Raji (cell line): ENCODE data around the gene HAUS1.

ENCODE experiments used
- POLR2A ChIP-seq: IDR thresholded peaks from 2 replicates; pipeline ENCODE4 v1.6.1; 2011; ENCODE audit warnings: low read depth, low read length, control low read depth; ENCODE audit not compliant: insufficient read depth

HAUS1 gene

GRCh38 chr18:46072959-46073358, 31.2 kb upstream of the HAUS1 start:
- no peak for TF ChIP-seq POLR2A

- TF ChIP-seq POLR2A = no peak
These were observed 30.5 kb upstream of the HAUS1 start for GRCh38 chr18:46073474-46074331.

DNA sequence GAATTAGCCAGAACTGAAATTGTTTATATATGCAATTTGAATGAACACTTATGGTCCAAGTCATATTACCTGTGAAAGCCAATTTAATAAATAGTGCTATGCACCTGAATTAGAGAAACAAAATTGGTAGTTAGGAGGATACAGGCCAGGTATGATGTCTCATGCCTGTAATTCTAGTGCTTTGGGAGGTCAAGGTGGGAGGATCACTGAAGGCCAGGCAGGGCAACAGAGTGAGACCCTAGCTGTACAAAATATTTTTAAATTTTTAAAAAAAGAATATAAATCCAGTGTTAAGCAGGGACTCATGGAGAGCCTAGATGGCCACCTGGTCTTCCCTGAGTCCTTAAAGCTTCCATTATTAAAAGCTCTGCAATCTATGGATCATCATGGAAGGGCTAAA, 24.8 kb upstream of the HAUS1 start:
- no peak for TF ChIP-seq POLR2A

GRCh38 chr18:46080156-46080555, 24.0 kb upstream of the HAUS1 start:
- TF ChIP-seq POLR2A = no peak

GRCh38 chr18:46084431-46084830, 19.8 kb upstream of the HAUS1 start:
- TF ChIP-seq POLR2A = no peak

GRCh38 chr18:46095532-46095931, 8.7 kb upstream of the HAUS1 start:
- no peak for TF ChIP-seq POLR2A

GRCh38 chr18:46096651-46097300, 7.4 kb upstream of the HAUS1 start:
- TF ChIP-seq POLR2A = no peak

- TF ChIP-seq POLR2A = no peak
These were observed 6.8 kb upstream of the HAUS1 start for GRCh38 chr18:46097431-46097800.

DNA sequence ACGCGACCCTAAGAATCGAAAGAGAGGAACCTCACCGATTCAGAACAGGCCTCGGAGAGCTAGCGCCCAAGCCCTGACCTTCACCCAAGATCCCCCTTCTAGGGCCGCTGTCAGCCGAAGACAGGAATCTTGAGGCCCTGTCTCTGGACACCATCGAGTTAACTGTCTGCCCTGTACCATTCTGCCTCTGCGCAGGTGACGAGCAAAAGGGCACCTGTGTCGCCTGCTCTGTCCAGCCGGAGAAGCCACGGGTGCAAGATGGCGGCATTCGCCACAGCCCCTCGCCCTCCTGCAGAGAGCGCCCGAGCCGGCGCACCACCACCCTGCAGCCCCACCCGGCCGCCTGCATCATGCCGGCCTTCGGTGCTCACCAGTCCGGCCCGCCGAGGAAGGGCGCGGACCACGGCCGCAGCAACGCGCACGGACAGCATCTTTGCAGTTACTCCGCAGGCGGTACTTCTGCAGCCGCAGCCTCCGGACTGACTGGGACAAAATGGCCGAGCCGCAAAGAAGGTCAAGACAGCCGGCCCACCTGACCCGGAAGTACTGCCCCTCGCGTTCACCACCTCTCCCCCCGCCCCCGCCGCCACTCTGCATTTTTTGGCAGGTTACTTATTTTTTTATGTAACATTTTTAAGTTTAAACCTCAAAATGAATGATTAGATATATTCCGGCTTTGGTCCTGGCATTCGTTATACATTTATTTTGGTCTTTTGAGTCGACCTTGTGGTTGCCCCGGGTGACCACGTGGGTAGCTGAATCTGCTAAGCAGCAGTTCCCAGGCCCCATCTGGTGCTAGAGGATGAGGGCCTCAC, 6.2 kb upstream of the HAUS1 start, which contains the start of gene ATP5F1A:
ATP5F1A (minus strand) TSS at position 496 of the 815 bp plus-strand sequence; CDS start at position 431, 65 bp downstream.
- TF ChIP-seq POLR2A = peak; percentile 90

DNA sequence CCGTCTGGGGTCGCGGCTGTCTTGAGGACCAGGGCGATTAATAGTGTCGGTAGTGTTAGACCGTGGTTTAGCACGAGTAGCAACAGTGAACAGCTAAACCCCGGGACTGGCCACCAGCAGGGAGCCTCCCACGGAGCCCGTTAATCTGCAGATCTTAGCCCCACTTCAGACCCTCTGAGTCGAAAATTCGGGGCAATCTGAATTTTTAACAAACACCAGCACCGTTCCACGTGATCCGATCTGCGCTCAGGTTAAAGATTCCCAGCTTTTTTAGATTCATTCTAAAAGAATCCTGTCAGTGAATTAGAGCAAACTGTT, 5.6 kb upstream of the HAUS1 start:
- TF ChIP-seq POLR2A = no peak

- TF ChIP-seq POLR2A = no peak
These were observed 4.7 kb upstream of the HAUS1 start for GRCh38 chr18:46099463-46099862.

DNA sequence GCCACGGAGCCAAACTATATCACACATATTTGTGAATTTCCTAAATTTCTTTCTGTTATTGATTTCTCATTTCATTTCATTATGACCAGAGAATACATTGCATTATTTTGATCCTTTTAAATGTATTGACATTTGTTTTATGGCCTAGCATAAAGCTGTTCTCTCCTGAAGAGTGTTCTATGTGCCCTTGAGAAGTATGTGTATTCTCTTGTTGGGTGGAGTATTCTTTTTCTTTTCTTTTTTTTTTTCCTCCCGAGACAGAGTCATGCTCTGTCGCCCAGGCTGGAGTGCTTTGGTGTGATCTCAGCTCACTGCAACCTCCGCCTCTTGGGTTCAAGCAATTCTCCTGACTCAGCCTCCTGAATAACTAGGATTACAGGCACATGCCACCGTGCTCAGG, 5.2 kb downstream of the HAUS1 start:
- TF ChIP-seq POLR2A = no peak

- TF ChIP-seq POLR2A = no peak
These were observed 6.2 kb downstream of the HAUS1 start for GRCh38 chr18:46110406-46110805.

DNA sequence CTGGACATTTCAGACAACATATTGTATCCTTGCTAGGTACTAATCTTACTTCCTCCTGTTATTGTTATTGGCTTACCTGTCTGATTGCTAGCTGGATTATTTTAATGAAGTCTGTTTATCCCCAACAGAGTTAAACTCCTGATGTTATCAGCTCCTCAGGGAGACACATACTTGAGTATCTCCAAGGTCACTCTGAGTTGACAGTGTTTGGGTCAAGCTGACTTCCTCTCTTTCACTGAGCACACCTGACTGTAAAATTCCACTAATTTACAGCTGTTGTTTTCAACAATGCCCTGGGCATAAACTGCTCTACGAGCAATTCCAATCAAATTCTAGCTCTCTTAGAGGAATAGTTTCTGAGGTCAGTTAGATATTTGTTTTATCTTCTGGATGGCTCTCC, 9.6 kb downstream of the HAUS1 start:
- no peak for TF ChIP-seq POLR2A

DNA sequence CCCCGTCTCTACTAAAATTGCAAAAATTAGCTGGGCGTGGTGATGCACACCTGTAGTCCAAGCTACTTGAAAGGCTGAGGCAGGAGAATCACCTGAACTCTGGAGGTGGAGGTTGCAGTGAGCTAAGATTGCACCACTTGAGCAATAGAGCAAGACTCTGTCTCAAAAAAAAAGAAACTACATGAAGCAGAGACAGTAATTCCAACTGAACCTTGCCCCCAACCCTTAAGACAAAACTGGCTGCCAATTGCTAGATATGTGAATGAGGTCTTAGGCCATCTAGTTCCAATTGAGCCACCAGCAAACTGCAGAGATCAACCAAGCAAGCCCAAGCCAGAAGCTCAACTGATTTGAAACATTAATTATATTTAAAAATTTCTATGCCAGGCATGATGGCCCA, 25.9 kb downstream of the HAUS1 start:
- no peak for TF ChIP-seq POLR2A

DNA sequence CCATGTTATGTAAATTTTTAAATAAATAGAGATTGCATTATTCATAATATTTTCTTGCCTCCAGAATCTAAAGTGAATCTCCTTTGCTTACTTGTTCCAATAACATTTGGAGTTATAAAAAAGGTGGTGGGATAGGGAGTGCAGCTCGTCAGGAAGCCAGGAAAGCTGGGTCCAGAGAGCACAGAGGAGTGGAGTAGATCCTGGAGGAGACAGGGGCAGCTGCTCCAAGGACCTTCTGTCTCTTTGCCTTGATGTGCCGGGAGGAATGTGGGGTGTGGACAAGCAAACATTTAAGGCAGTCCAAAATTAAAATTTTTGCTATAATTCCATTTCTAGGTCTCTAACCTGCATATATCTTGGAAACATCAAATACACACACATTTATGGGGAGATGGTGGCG, 29.3 kb downstream of the HAUS1 start:
- no peak for TF ChIP-seq POLR2A
